K562 (cell line): ENCODE data around the gene TTC21A. TPM values are rescaled to one million over a fixed set of nuclear protein-coding genes. Genes with fewer than 3 reads are reported as not detected.

Experiments
- JUND ChIP-seq, 2 experiments: IDR thresholded peaks; 2 replicates in 1 of 2; 3 replicates in 1 of 2; pipeline ENCODE4 v1.6.1; 2011; ENCODE audit warnings: borderline replicate concordance in 2 of 2, low read depth in 2 of 2, low read length in 2 of 2, improper control_type of control experiment in 1 of 2, missing biosample characterization in 1 of 2, missing genetic modification characterization in 1 of 2, missing genetic modification reagents in 1 of 2
- KDM1A ChIP-seq, 2 experiments: fragments of 450-650 bp; IDR thresholded peaks; 2 replicates each; pipeline ENCODE4 v1.6.1; 2016; ENCODE audit warnings: mild to moderate bottlenecking in 2 of 2
- KDM5B ChIP-seq: fragments of 200-600 bp; sonication (generic); IDR thresholded peaks from 2 replicates; pipeline ENCODE4 v1.6.1; 2012; ENCODE audit warnings: low read depth, mild to moderate bottlenecking, moderate library complexity, low read length, control low read depth, inconsistent platforms; ENCODE audit not compliant: insufficient replicate concordance
- NFIX ChIP-seq: fragments of 250-450 bp; sonication (Bioruptor Pico); IDR thresholded peaks from 2 replicates; pipeline ENCODE4 v1.4.0; 2020; ENCODE audit warnings: low read depth, mild to moderate bottlenecking, moderate library complexity
- TAF9B ChIP-seq: fragments of 450-650 bp; IDR thresholded peaks from 2 replicates; pipeline ENCODE4 v1.6.1; 2018; ENCODE audit warnings: mild to moderate bottlenecking; ENCODE audit not compliant: partially characterized antibody
- ZNF507 ChIP-seq: conservative IDR thresholded peaks from 2 replicates; pipeline ENCODE4 v1.6.1; 2017; ENCODE audit warnings: missing genetic modification characterization, missing compliant biosample characterization
- ZNF696 ChIP-seq: fragments of 250-450 bp; sonication (Bioruptor Pico); conservative IDR thresholded peaks from 2 replicates; pipeline ENCODE4 v1.4.0; 2020; ENCODE audit warnings: mild to moderate bottlenecking, moderate library complexity
- ZNF766 ChIP-seq: fragments of 200-800 bp; sonication (Bioruptor generic); conservative IDR thresholded peaks from 2 replicates; pipeline ENCODE4 v1.6.1; 2016; ENCODE audit warnings: missing genetic modification characterization, missing compliant biosample characterization
- polyA plus RNA-seq, 8 experiments: library from polyadenylated mRNA; depleted of rRNA in 4 of 8; stranded (reverse) in 5 of 8; unstranded in 3 of 8; fragments of >200 nt; fragmentation: Nextera tagmentation in 2 of 8; fragmentation: Illumina TruSeq in 1 of 8; extraction: Ambion mirVana in 2 of 8; extraction: Trizol in 1 of 8; gene quantifications; 2 replicates each; pipeline versions ENCODE4 v1.2.1 to v1.2.3, GENCODE V29; 2011 to 2014; ENCODE audit warnings: inconsistent platforms in 1 of 8, missing spikeins in 1 of 8
- total RNA-seq, 7 experiments: library from RNA; depleted of rRNA in 6 of 7; stranded (reverse); fragments of >200 nt in 6 of 7; fragmentation: Illumina TruSeq in 2 of 7; extraction: Trizol in 2 of 7; gene quantifications; 2 replicates each; pipeline versions ENCODE4 v1.2.1 to v1.2.3, GENCODE V29; 2011 to 2021; ENCODE audit warnings: low replicate concordance in 1 of 7
- TF ChIP-seq, protein P1 (sequence below), 2 experiments: IDR thresholded peaks; 2 replicates each; pipeline ENCODE4 v1.6.1; 2012; ENCODE audit warnings: improper control_type of control experiment in 2 of 2, low read depth in 2 of 2, low read length in 2 of 2, borderline replicate concordance in 1 of 2
- TF ChIP-seq, protein P2 (sequence below): fragments of 200-400 bp; formaldehyde crosslinking; IDR thresholded peaks from 2 replicates; pipeline ENCODE4 v1.6.1; 2017; ENCODE audit warnings: mild to moderate bottlenecking, low read depth, low read length, moderate library complexity
- TF ChIP-seq, protein P3 (sequence below): fragments of 450-650 bp; IDR thresholded peaks from 2 replicates; pipeline ENCODE4 v1.6.1; 2016; ENCODE audit warnings: borderline replicate concordance
- TF ChIP-seq, protein P4 (sequence below): fragments of 150-350 bp; IDR thresholded peaks from 2 replicates; pipeline ENCODE4 v1.6.1; 2014; ENCODE audit warnings: low read depth, mild to moderate bottlenecking, low read length, borderline replicate concordance
- TF ChIP-seq, protein P5 (sequence below): fragments of 450-650 bp; formaldehyde crosslinking; IDR thresholded peaks from 2 replicates; pipeline ENCODE4 v1.4.0; 2022; ENCODE audit warnings: missing genetic modification characterization

Gene TTC21A
- total and polyA plus RNA-seq, 9 of the 15 experiments (the other 6 are each of a cell fraction or from before 2014, with no cell fraction given): 0.22 to 1.4 (median 0.70) TPM

DNA sequence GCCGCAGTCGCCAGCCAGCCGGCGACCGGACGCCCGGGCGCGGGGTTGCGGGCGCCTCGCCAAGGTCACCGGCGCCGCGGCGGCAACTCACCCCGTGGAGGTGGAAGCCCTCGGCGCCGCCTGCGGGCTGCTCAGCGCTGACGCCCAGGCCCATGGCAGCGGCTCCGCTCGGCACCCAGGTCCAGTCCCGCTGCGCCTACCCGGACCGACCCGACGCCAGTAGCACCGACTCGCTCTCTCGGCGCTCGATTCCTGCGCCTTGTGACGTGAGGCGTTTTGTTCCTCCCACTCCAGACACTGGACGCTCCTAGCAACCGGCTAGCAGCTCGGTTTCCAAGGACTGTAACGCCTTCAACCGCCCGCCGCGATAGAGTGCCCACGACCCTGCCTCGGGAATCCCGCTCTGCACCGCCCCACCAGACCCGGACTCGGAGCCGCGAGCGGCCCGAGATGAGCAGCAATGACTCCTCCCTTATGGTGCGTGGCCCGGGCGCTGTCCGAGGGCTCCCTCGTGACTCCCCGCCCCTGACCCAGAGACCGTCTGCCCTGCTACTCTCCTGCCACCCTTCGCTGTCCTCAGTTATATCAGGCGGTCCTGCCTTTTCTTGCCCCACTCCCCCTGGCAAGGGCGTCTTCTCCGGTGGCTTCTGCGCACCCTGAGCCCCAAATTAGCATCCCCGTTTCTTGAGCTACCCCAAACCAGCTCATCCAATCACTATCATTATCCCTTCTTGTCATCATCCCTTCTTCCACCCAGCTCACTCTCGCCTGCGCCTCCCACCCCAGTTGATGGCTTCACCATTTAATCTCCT lies at the start of gene TTC21A, which contains the start of gene GORASP1 (continued):
- TF ChIP-seq, protein P1, sequence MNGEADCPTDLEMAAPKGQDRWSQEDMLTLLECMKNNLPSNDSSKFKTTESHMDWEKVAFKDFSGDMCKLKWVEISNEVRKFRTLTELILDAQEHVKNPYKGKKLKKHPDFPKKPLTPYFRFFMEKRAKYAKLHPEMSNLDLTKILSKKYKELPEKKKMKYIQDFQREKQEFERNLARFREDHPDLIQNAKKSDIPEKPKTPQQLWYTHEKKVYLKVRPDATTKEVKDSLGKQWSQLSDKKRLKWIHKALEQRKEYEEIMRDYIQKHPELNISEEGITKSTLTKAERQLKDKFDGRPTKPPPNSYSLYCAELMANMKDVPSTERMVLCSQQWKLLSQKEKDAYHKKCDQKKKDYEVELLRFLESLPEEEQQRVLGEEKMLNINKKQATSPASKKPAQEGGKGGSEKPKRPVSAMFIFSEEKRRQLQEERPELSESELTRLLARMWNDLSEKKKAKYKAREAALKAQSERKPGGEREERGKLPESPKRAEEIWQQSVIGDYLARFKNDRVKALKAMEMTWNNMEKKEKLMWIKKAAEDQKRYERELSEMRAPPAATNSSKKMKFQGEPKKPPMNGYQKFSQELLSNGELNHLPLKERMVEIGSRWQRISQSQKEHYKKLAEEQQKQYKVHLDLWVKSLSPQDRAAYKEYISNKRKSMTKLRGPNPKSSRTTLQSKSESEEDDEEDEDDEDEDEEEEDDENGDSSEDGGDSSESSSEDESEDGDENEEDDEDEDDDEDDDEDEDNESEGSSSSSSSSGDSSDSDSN (IDR thresholded peaks at IDR 0.05; ENCODE audit: borderline replicate concordance in 1 of 2, low read depth in 2 of 2, low read length in 2 of 2): 0 out of 4 replicates have a peak, but pooled peaks of 1 of the 2 experiments have one; percentile 3
- TF ChIP-seq ZNF507 (tag): no peak
- TF ChIP-seq, protein P2, sequence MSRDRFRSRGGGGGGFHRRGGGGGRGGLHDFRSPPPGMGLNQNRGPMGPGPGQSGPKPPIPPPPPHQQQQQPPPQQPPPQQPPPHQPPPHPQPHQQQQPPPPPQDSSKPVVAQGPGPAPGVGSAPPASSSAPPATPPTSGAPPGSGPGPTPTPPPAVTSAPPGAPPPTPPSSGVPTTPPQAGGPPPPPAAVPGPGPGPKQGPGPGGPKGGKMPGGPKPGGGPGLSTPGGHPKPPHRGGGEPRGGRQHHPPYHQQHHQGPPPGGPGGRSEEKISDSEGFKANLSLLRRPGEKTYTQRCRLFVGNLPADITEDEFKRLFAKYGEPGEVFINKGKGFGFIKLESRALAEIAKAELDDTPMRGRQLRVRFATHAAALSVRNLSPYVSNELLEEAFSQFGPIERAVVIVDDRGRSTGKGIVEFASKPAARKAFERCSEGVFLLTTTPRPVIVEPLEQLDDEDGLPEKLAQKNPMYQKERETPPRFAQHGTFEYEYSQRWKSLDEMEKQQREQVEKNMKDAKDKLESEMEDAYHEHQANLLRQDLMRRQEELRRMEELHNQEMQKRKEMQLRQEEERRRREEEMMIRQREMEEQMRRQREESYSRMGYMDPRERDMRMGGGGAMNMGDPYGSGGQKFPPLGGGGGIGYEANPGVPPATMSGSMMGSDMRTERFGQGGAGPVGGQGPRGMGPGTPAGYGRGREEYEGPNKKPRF: no peak
- TF ChIP-seq, protein P3, sequence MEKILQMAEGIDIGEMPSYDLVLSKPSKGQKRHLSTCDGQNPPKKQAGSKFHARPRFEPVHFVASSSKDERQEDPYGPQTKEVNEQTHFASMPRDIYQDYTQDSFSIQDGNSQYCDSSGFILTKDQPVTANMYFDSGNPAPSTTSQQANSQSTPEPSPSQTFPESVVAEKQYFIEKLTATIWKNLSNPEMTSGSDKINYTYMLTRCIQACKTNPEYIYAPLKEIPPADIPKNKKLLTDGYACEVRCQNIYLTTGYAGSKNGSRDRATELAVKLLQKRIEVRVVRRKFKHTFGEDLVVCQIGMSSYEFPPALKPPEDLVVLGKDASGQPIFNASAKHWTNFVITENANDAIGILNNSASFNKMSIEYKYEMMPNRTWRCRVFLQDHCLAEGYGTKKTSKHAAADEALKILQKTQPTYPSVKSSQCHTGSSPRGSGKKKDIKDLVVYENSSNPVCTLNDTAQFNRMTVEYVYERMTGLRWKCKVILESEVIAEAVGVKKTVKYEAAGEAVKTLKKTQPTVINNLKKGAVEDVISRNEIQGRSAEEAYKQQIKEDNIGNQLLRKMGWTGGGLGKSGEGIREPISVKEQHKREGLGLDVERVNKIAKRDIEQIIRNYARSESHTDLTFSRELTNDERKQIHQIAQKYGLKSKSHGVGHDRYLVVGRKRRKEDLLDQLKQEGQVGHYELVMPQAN: peak; percentile 88
- TF ChIP-seq, protein P4, sequence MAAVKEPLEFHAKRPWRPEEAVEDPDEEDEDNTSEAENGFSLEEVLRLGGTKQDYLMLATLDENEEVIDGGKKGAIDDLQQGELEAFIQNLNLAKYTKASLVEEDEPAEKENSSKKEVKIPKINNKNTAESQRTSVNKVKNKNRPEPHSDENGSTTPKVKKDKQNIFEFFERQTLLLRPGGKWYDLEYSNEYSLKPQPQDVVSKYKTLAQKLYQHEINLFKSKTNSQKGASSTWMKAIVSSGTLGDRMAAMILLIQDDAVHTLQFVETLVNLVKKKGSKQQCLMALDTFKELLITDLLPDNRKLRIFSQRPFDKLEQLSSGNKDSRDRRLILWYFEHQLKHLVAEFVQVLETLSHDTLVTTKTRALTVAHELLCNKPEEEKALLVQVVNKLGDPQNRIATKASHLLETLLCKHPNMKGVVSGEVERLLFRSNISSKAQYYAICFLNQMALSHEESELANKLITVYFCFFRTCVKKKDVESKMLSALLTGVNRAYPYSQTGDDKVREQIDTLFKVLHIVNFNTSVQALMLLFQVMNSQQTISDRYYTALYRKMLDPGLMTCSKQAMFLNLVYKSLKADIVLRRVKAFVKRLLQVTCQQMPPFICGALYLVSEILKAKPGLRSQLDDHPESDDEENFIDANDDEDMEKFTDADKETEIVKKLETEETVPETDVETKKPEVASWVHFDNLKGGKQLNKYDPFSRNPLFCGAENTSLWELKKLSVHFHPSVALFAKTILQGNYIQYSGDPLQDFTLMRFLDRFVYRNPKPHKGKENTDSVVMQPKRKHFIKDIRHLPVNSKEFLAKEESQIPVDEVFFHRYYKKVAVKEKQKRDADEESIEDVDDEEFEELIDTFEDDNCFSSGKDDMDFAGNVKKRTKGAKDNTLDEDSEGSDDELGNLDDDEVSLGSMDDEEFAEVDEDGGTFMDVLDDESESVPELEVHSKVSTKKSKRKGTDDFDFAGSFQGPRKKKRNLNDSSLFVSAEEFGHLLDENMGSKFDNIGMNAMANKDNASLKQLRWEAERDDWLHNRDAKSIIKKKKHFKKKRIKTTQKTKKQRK: no peak
- TF ChIP-seq NFIX (CRISPR knock-in tag): no peak
- TF ChIP-seq TAF9B: no peak
- TF ChIP-seq, protein P5, sequence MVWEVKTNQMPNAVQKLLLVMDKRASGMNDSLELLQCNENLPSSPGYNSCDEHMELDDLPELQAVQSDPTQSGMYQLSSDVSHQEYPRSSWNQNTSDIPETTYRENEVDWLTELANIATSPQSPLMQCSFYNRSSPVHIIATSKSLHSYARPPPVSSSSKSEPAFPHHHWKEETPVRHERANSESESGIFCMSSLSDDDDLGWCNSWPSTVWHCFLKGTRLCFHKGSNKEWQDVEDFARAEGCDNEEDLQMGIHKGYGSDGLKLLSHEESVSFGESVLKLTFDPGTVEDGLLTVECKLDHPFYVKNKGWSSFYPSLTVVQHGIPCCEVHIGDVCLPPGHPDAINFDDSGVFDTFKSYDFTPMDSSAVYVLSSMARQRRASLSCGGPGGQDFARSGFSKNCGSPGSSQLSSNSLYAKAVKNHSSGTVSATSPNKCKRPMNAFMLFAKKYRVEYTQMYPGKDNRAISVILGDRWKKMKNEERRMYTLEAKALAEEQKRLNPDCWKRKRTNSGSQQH (CRISPR knock-in tag): 0 out of 2 replicates have a peak, but pooled peaks have one; percentile 41
- no peak; a peak in 1 of 4 replicates for TF ChIP-seq KDM1A (IDR thresholded peaks at IDR 0.05)
- no peak for TF ChIP-seq ZNF766 (CRISPR knock-in tag)
- TF ChIP-seq JUND (IDR thresholded peaks at IDR 0.05; ENCODE audit: borderline replicate concordance, low read depth, low read length): peak; percentile 66
- TF ChIP-seq JUND (tag; IDR thresholded peaks at IDR 0.05; ENCODE audit: borderline replicate concordance, low read depth, low read length): peak; percentile 40; the same call in 1 of the 3 replicates
- peak; percentile 59 for TF ChIP-seq KDM5B
- TF ChIP-seq ZNF696 (CRISPR knock-in tag): no peak
